Heart left ventricle (tissue), 16 donors: ENCODE results near the gene C3AR1. TPM values are rescaled to one million over a fixed set of nuclear protein-coding genes. Genes with fewer than 3 reads are reported as not detected.
"Not testable (repeated sequence)": the region's sequence is repeated elsewhere in the genome, so short reads cannot be mapped to it uniquely, and the experiment has no call there.

ENCODE experiments used
- ATAC-seq, 4 donors: fragments of 200-7000 bp; cut with Tn5 transposase; one replicate each; pipeline ENCODE4 v1.9.1; 2020 to 2022; ENCODE audit warnings: moderate library complexity in 4 of 4, mild to moderate bottlenecking in 3 of 4, moderate number of reproducible peaks in 1 of 4
- DNase-seq, 5 donors: peaks; one replicate each; pipeline ENCODE4 v3.0.0-alpha.2; 2020
- H3K27ac ChIP-seq, 12 donors: fragments of 200-600 bp; sonication (generic) in 4 of 12; one replicate each; pipeline versions ENCODE4 v1.5.0 to v1.8.0; 2016 to 2022; ENCODE audit warnings: mild to moderate bottlenecking in 2 of 12
- H3K27me3 ChIP-seq, 9 donors: fragments of 200-600 bp; sonication (generic) in 2 of 9; one replicate each; pipeline versions ENCODE4 v1.5.1 to v1.8.0; 2016 to 2022; ENCODE audit warnings: mild to moderate bottlenecking in 3 of 9
- H3K36me3 ChIP-seq, 9 donors: fragments of 200-600 bp; sonication (generic) in 2 of 9; one replicate each; pipeline versions ENCODE4 v1.5.0 to v1.8.0; 2018 to 2022; ENCODE audit warnings: mild to moderate bottlenecking in 2 of 9
- H3K4me1 ChIP-seq, 12 donors: fragments of 200-600 bp; sonication (generic) in 4 of 12; one replicate each; pipeline versions ENCODE4 v1.5.0 to v1.8.0; 2016 to 2022; ENCODE audit warnings: mild to moderate bottlenecking in 3 of 12
- H3K4me3 ChIP-seq, 12 donors: fragments of 200-600 bp; sonication (generic) in 4 of 12; one replicate each; pipeline versions ENCODE4 v1.5.0 to v1.8.0; 2017 to 2022; ENCODE audit warnings: mild to moderate bottlenecking in 9 of 12, moderate library complexity in 4 of 12
- H3K9me3 ChIP-seq, 12 donors: fragments of 200-600 bp; sonication (generic) in 4 of 12; one replicate each; pipeline versions ENCODE4 v1.5.0 to v1.8.0; 2016 to 2022; ENCODE audit warnings: mild to moderate bottlenecking in 1 of 12
- CTCF ChIP-seq, 12 donors: fragments of 200-600 bp; sonication (generic) in 4 of 12; IDR thresholded peaks; one replicate each; pipeline versions ENCODE4 v1.5.0 to v1.8.0; 2018 to 2022; ENCODE audit warnings: antibody characterized with exemption in 12 of 12, mild to moderate bottlenecking in 5 of 12
- POLR2A ChIP-seq, 2 donors: fragments of 450-650 bp; IDR thresholded peaks; one replicate each; pipeline ENCODE4 v1.6.1; 2017; ENCODE audit warnings: antibody characterized with exemption in 2 of 2, mild to moderate bottlenecking in 2 of 2, moderate library complexity in 2 of 2
- WGBS, 4 donors: extraction: QIAGEN DNeasy Blood & Tissue Kit in 2 of 4; methylation state at CpG; one replicate each; pipeline versions ENCODE4 v1.1.5 to v1.1.7; 2013 to 2018; 5-methylcytosine and 5-hydroxymethylcytosine counted together
- intact Hi-C, 10 donors: fragments of 100-400 bp; cut with DNase I; formaldehyde crosslinking; loops; one replicate each; pipeline versions ENCODE4 v1.11.1 to v1.14.2; 2022
- polyA plus RNA-seq, 2 donors: library from polyadenylated mRNA; stranded (reverse); fragments of 200-250 nt; gene quantifications; one replicate each; pipeline ENCODE4 v1.2.3, GENCODE V29; 2013
- total RNA-seq, 9 donors: library from RNA; depleted of rRNA in 2 of 9; stranded (reverse); fragments of >200 nt in 2 of 9; fragmentation: NEBNext Ultra II Directional in 3 of 9; extraction: Animal tissue kit (Norgen Biotek cat#: 25700) in 3 of 9; gene quantifications; one replicate each; pipeline versions ENCODE4 v1.1.0 to v1.2.4, GENCODE V29; 2016 to 2023
- donor health status: ischemic (EF 13 %, LVEDD 7.1; RV severe dilation, severe dysfunction).
- donor health status: healthy with polysubstance abuse.
- donor health status: DM: no; HTN: yes; CAD: no.
- donor health status: DM: no; HTN: no; CAD: no.
- donor health status: ischemic (EF 25% LVEDD 6.9; RV normal size, moderate dysfunction).
- donor health status: ischemic (EF 25% LVEDD 5.7; RV mildly dilated, moderate dysfunction).
- donor health status: healthy.
- donor health status: DM: yes; HTN: yes; CAD: no.
- donor health status: ischemic (EF 35%, LVEDD 5.7; RV mildly dilated, moderate dysfunction).
- donor health status: nonischemic (EF 11% LVEDD 7.7; RV severe dilation, severe dysfunction).
- donor health status: DM: yes; HTN: yes; CAD: no.
- donor health status: PGD.
- donor health status: ischemic (EF 29% LVEDD 5.4; RV normal size, mild dysfunction).
- donor health status: nonischemic (EF 23%, LVEDD 6.1; RV moderate dilation, normal function).

Gene C3AR1
- total and polyA plus RNA-seq, 11 donors: 1.4 to 49.3 (median 3.7) TPM

- DNase-seq (peak in 4 of 5 donors; percentile 67 to 81 (median 75)), ATAC-seq (peak; percentile 21 to 73 (median 62))
- TF ChIP-seq POLR2A (IDR thresholded peaks at IDR 0.05) (no peak), CTCF (IDR thresholded peaks at IDR 0.05) (no peak)
- Histone ChIP-seq H3K27me3 (no peaks in the 10 kb centered on the region), H3K9me3 (no peaks in the 10 kb centered on the region), H3K36me3 (peaks cover 0 to 6% (median 0%) of the 10 kb centered on the region in 9 donors), H3K27ac (peak overlapping the region; percentile 94 to 99 (median 98)), H3K4me1 (peaks cover 9 to 62% (median 49%) of the 10 kb centered on the region in 12 donors), H3K4me3 (peak overlapping the region; percentile 76 to 98 (median 96))
- intact Hi-C loops: loop anchor here in 4 of 10 donors (2.0 to 10.0 kb wide), 4 partner anchors 49 to 209 kb away; partner anchors contain the start of gene NECAP1 (in 4 of the 4)
- 1 to 5% (median 3%) methylated on average over 14 to 17 of the region's 17 CpGs for WGBS, 4 donors
Observed at GRCh38 chr12:8033153-8034044, 32.8 kb downstream of the C3AR1 start.

DNA sequence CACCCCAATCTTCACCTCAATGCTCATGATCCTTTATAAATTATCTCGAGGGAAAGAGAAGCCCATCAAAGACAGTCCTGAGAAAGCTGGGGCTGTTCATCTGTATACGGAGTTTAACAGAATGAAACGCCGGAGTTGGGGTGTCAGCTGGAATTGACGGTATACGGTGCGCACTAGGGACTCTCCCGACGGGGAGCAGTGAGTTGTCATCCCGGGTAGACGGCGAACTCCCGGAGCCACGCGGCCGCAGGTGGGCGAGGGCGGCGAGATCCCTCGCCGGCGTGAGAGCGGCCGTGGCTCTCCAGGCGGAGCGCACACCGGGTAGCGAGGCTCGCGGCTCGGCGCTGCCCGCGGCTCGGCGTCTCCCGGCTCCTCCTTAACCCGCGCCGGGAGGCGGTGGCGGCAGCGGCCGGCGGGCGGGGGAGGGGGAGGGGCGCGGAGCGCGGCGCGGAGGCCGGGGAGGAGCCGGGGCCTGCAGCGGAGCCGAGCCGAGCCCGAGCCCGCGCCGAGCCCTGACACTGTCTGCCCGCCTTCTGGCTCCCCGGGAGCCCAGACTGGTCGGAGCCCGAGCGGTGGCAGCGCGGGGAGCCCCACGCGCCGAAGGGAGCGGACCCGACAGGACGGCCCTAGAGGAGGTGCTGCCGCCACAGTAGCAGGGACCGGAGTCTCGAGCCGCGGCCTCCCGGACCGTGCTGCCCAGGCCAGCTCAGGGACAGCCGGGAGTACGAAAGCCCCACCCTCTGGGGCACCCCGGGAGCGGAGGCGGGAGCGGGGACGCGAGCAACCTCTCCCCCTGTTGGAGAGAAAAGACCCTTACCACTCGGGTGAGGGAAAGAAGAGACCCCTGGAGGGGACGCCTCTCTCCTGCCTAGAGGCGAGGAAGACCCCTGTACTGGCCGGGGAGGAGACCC lies 33.7 kb downstream of the C3AR1 start, which contains the start of gene FOXJ2:
Gene FOXJ2 (plus strand): TSS at position 475 of the 911 bp plus-strand sequence. CDS start 7,117 bp downstream, outside the sequence.
- H3K4me1 ChIP-seq: peaks cover 8 to 55% (median 42%) of the 10 kb centered on the region in 12 donors
- intact Hi-C loops: loop anchor here in 4 of 10 donors (2.0 to 10.0 kb wide), 4 partner anchors 50 to 210 kb away; partner anchors contain the start of gene NECAP1 (in 4 of the 4)

GRCh38 chr12:8031872-8032241 lies 34.3 kb downstream of the C3AR1 start:
- Histone ChIP-seq H3K9me3 (no peaks in the 10 kb centered on the region), H3K4me3 (peak overlapping the region; percentile 76 to 98 (median 96)), H3K27me3 (no peaks in the 10 kb centered on the region), H3K4me1 (peaks cover 8 to 49% (median 36%) of the 10 kb centered on the region in 12 donors), H3K27ac (peak overlapping the region in 11 of 12 donors; percentile 96 to 99 (median 98)), H3K36me3 (peaks cover 0 to 6% (median 0%) of the 10 kb centered on the region in 9 donors)
- 39 to 47% (median 41%) methylated on average over 5 of the region's 5 CpGs for WGBS, 4 donors
- TF ChIP-seq CTCF (IDR thresholded peaks at IDR 0.05) (no peak), POLR2A (IDR thresholded peaks at IDR 0.05) (no peak)
- intact Hi-C loops: loop anchor here in 4 of 10 donors (2.0 to 10.0 kb wide), 4 partner anchors 50 to 210 kb away; partner anchors contain the start of gene NECAP1 (in 4 of the 4)
- ATAC-seq (no peak), DNase-seq (no peak)

More for the DNA sequence above, 33.7 kb downstream of the C3AR1 start, which contains the start of gene FOXJ2:
- Histone ChIP-seq H3K4me3 (peak within 1 kb of the TSS; percentile 76 to 98 (median 96)), H3K27ac (peak within 1 kb of the TSS; percentile 94 to 99 (median 98)), H3K9me3 (no peaks in the 10 kb centered on the region), H3K27me3 (no peaks in the 10 kb centered on the region), H3K36me3 (peaks cover 0 to 6% (median 0%) of the 10 kb centered on the region in 9 donors)
- peak; percentile 84 to 92 (median 89) for DNase-seq
- TF ChIP-seq POLR2A (IDR thresholded peaks at IDR 0.05): peak in 1 of 2 donors; percentile 64
- TF ChIP-seq CTCF (IDR thresholded peaks at IDR 0.05): peak in 2 of 12 donors; percentile 13 to 28
- whole genome bisulfite sequencing, 4 donors: 0% methylated on average over 29 to 93 of the region's 93 CpGs
- ATAC-seq: peak; percentile 28 to 94 (median 84)

DNA sequence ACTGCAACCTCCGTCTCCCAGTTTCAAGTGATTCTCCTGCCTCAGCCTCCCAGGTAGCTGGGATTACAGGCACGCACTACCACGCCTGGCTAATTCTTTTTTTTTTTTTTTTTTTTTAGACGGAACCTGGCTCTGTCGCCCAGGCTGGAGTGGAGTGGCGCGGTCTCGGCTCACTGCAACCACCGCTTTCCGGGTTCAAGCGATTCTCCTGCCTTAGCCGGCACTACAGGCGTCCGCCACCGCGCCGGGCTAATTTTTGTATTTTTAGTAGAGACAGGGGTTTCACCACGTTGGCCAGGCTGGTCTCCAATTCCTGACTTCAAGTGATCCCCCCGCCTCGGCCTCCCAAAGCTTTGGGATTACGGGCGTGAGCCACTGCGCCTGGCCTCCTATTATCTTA lies 35.1 kb downstream of the C3AR1 start:
- Histone ChIP-seq H3K27ac (peak overlapping the region in 1 of 12 donors; percentile 99), H3K4me1 (peaks cover 5 to 42% (median 27%) of the 10 kb centered on the region in 12 donors)
- H3K36me3 ChIP-seq, H3K27me3 ChIP-seq, ATAC-seq, DNase-seq, H3K9me3 ChIP-seq, H3K4me3 ChIP-seq: not testable (repeated sequence)
- WGBS, 4 donors: 97 to 98% (median 97%) methylated on average over 23 of the region's 23 CpGs
- intact Hi-C loops: loop anchor here in 3 of 10 donors (5.0 to 10.0 kb wide), 3 partner anchors 51 to 211 kb away; partner anchors contain the start of gene NECAP1 (in 3 of the 3)
